ENCODE measurements around the gene KCNV2.

The KCNV2 gene

DNA sequence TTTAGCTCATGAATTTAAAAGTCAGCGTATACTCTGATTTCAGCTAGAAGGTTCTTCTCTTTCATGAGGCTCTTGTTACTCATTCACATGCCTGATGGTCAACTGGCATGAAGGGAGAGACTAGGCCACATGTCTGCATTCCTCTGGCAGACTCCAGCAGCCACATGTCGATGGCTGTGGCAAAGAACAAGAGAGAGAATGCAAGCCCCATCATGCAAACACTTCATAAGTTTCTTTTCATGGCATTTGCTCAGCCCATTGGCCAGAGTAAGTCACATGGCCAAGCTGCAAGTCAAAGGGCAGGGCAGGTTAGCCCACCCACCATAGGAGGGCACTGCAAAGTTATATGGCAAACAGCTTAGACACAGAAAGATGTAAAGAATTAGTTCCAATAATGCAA is 5.4 kb downstream of the KCNV2 start:
- peak; percentile 15 for DNase-seq

DNA sequence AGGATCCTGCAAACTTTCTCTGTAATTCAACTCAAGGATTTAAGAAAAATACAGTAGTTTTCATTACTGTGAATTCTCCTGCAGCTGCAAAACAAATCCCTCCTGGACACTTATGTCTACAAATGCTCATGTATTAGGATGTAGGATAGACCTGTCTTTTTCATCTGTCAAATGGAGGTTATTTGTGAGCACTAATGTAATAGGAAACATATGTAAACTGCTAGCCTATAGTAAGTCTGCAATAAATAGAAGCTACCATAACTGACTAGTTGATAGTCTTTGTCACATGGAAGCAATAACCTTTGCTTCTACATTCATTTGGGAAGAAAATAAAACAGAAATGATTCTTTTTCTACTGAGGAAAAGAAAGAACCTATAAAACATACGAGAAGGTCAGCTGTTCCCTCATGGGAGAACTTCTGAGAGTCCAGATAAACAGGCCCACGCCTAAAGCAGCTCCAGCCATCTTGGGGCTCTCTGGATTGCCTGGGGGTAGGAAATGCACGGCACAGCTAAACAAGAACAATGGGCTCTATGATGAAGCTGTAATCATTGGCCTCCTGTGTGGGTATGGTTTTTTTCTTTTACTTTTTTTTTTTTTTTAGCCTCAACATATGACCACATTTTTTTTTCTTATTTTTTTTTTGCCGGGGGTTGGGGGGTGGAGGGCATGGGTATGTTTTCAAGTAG is 6.2 kb downstream of the KCNV2 start:
- DNase-seq, result no peak

DNA sequence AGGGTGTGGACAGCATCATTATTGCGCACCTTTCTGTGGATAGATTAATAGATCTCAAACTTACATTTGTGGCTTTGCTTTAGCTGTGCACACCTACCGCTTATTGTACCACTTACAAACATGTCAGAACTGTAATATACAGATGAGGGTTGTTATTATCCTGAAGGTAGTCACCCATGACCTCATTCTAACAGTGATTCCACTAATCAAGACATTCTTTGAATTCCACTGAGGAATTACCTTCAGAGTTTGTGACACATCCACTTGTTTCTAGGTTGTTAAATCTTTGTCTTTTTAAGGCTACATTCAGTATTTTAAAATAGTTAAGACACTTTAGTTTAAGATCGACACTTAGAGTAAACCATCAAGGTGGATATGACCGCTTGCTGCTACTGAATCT is 7.8 kb downstream of the KCNV2 start:
- no peak for DNase-seq

DNA sequence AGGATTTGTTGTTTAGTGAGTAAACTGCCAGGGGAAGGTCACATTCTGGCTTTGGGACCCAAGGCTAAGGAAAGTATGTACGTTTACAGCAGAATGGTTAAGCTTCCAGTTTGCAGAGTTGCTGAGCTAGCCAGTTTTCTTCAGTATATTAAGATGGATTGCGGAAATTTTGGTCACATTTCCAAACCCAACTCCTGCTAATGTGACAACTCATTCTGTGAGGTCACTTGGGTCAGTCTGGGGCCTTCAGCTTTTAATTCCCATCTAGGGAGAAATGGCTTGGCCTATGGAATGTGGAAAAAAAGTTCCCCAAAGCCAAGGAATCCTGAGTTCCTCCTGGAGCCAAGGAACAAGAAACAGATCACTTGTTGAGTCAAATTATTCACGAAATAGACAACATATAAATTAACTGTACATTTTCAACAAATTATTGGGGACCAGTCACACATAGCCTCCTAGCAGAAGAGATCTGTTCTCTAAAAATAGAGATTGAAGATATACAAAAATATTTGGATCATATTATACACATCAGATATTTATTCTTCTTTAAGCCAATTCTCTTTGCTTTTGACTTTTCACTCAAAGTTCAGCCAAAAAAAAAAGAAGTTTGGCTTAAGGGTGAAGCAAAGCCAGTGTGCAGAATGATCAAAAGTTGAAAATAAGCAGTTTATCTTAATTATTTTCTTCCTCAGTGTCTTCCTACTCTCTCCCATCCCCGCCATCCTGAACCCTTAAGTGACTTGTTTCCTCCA is 8.8 kb downstream of the KCNV2 start:
- DNase-seq, result no peak

DNA sequence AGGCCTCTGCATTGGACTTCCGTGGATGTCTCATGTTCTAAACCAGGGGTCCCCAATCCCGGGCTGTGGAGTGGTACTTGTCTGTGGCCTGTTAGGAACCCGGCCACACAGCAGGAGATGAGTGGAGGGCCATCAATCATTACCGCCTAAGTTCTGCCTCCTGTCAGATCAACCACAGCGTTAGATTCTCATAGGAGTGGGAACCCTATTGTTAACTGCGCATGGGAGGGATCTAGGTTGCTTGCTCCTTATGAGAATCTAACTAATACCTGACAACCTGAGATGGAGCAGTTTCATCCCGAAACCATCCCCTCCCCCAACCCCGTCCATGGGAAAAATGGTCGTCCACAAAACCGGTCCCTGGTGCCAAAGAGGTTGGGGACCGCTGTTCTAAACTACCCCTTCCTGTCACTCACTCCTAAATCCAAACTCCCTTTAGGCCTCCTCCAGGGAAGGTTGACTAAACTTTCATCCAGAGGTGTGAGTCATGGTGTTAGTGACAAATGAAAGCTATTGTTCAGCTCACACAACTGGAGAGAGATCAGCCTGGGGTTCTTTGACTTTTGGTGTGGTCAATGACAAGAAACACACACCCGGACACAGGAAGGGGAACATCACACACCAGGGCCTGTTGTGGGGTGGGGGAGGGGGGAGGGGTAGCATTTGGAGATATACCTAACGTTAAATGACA is 9.5 kb downstream of the KCNV2 start:
- peak; percentile 57 for DNase-seq

DNA sequence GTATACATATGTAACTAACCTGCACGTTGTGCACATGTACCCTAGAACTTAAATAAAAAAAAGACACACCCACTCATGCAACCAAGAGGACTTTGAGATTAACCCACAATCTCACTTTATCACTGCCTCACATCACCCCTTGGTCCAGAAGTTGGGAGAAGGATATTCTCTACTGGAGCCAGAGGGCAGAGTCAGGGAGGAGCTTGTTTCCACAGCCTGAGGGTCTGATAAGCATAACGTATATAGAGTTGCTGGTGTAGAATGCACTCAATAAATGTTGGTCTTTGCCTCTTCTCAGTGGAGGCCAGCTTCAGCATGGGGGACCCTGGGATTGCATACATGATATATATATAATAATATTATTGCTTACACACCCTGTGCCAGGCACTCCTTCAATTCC is 10.1 kb downstream of the KCNV2 start:
- DNase-seq, result no peak

DNA sequence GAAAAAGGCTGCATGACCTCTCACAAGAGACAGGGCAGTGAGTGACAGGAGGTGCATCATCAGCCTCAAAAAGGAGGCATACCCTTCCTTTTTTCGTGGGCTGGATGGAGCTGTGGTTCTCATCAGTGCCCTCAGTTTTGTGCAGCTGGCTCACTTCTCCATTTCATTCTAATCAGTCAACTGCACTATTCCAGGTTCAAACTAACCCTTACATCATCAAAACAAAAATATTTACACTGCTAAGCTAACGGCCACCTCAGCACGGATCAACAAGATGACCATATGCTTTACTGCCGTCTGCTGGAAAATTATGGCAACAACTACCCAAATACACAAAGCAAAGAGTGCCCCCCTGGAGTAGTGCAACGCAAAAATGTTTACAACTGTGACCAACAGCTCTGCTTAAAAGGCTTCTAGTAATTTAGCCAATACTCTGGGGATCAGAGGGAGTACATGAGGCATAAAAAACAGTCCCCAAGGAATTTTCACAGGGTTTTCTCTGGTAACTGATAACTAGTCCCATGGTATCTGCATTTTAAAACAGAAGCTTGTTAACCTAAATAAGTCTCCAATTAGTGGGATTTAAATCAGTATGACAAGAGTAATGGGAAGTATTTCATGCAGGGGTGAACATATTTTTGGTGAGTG is 10.8 kb downstream of the KCNV2 start:
- peak; percentile 81 for DNase-seq

DNA sequence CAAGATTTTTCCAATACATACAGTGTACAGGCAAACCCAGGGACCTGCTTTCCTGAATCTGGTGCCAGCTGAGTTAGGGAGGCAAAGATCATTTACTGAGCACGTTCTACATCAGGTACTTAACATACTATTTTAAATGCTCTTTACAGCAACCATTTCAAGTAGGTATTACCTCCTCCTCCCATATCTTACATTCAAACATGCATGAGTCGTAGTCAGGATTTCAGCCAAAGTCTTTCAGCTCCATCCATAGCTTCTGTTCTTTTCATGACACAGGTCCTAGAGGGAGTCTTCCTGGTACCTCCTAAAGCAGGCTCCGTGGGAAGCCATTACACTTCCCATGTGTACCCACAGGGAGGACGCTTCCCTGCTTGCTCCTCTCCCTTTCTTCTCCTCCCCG is 11.7 kb downstream of the KCNV2 start:
- DNase-seq, result peak; percentile 20

DNA sequence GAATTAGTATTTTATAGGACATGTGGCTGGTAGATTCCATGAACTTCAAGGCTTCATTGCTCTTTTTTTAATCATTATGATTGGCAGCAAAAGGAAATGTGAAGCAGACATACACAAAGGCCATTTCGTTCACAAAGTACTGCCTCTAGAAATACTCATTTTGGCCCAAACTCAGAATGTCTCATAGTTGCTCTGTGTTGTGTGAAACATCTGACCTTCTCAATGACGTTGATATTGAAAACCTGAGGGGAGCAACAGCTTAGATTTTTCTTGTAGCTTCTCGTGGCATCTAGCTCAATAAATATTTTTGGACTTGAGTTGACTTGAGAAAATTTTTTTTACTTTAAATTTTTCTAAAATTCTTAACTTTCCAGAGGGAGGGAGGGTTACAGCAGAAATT is 12.4 kb downstream of the KCNV2 start:
- DNase-seq, result peak; percentile 28

DNA sequence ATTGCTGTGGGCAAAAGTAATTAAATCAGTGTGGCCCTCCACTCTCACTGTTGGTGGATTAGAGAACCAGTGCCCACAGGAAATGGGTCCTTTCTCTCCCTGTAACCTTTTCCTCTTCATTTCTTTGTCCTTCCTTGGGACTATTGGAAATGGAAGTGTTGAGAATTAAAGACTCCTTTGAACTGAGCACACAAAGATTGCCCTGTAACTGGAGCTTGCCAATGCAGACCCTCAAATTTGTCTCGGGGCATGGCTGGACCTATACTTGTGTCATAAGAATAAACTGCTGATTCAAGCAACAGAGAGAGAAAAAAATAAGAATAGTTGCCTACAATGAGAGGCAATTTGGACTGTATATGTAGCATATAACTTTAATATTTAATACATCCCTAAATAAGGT is 13.7 kb downstream of the KCNV2 start:
- DNase-seq, result no peak

DNA sequence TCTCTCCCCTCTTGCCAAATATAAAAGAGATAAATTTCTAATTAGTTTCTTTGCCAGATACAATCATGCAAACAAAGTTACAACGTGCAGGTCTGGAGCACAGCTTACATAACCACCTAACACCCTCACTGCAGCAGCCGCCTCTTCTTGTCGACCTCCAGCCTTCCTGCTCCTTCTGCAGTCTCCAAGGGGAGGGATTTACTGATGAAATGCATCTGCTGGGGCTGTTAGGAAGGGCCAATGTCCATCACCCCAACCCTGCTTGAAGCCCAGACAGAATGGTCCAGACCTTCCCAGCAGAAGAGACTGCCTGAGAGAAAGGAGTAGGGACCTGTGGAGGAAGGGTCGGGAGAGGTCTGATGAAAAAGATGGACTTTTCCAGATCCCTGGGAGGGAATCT is 15.2 kb downstream of the KCNV2 start:
- DNase-seq, result no peak

DNA sequence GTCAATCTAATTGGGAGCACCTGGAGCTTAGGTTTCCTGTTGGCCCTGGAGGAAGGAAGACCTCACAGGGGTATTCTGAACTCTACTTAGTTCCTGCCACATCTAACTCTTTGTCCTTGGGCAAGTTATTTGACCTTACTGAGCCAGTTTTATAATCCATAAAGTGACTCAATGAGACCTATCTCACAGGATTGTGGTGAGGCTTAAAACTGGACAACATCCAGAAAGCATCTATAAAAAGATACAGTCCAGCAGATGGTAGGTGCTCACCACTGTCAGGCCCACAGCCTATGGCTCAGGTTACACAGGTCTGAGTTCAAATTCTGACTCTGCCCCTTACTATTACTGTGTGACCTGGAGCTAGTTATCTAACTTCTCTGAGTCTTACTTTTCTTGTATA is 23.3 kb downstream of the KCNV2 start:
- DNase-seq, result peak; percentile 36

DNA sequence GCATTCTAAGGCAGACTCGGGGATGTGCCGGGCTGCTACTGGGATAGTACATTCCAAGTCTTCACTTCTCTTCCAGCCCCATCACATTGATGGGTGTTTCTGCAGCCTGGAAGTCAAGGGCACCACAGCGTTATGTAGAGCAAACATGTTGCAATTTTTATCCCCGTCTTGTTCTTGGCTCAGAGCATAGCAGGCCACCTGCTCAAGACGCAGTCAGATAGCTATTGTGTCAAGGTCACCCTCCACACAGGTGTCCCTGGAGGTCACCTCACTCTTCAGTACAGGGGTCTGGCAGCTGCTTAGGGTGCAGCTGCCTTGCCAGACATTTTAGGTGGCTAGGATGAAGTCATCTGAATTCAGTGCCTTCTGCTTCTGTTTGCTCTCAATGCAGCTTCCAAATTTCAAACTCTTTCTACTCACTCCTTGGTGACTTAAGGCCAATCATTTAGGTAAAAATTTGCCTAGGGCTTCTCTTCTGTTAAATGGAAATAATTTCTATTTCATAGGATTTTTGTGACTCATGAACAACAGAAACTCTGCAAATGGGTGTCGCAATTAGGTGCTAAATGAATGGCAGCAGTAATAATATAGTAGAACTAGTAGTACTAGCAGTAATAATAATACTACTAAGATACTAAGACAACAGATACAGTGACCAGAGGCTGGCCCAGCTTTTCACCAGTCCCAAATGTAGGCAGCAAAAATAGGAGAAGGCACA is 24.3 kb downstream of the KCNV2 start:
- DNase-seq, result no peak

DNA sequence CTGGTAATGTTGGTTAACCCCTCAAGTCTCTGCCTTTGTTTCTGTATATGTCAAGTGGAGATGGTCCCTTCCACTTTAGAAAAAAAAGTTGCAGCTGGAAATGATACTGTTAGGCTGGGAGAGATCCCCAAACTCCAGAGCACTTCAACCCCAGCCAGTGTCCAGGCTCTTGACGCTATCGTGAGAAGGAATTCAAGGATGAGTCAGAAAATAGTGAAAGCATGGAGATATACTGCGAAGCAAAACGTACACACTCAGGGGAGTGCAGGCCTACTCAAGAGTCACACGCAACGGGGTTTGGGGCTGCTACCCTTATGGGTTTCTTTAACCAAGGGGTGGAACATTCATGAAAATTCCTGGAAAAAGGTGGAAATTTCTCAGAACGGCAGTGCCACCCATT is 24.9 kb downstream of the KCNV2 start:
- DNase-seq, result no peak

DNA sequence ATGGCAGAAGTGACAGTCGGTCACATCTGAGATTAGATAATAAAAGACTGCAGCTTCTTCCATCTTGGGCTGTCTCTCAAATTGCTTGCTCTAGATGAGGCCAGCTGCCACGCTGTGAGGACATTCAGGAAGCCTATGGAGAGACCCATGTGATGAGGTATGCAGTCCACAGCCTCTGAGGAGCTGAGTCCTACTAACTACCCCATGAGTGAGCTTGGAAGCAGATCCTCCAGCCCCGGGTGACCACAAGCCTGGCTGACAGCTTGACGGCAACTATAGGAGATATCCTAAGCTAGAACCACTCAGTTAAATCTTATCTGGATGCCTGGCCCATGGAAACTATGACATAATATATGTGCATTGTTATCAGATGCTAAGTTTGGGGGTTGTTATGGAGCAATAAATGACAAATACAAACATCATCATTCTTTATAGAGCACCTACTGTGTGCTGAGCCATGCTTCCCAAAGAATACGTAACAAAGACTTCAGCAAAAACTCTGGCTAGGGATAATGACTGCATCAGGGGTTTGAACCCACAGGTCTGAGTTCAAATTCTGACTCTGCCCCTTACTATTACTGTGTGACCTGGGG is 26.7 kb downstream of the KCNV2 start:
- no peak for DNase-seq

DNA sequence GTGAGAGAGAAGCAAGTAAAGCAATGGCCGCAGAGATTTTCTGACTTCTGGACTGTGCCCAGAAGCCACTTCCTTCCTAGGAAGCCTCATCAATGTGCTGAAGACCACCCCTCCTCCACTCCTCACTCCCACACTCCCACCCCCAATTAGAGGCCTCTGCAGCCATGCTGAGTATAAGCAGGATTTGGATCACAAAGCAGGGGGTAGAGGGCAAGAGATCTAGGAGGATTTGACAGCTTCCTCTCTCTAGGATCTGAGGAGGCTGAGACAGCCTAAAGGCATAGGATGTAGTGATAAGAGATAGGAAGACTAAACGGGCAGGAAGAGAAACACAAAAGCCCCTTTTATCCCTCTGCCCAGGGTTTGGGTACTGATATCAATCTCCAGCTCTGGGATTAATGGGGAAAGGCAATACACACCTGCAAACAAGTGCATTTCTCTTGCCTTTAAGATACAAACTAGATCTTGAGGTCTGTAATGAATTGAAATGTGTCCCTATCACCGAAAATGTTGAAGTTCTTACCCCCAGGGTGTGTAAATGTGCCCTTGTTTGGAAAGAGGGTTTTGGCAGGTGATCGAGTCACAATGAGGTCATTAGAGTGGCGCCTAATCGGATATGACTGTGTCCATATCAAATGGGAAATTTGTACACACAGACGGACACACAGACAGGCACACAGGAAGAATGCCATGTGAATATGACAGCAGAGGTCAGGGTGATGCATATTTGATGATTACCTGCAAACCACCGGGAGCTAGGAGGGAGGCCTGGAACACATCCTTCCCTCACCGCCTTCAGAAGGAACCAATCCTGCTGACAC is 28.5 kb downstream of the KCNV2 start:
- no peak for DNase-seq

DNA sequence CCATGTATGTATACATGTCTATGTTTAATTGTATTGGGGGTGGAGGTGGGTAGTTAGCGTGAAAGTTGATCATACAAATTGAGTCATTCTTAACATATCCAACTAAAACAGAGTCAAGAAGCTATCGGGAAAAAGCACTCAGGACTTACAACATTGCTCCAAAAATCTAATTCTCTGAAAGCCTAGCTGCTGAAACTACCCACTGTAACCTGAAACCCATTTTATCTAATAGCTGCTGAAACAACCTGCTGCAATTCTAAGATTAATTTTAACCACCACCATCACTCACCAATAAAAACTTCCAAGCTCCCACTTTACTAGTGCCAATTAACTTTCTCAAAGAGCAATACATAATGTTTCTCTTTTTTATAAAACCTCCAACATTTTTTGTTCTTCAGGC is 32.2 kb downstream of the KCNV2 start:
- DNase-seq, result no peak

DNA sequence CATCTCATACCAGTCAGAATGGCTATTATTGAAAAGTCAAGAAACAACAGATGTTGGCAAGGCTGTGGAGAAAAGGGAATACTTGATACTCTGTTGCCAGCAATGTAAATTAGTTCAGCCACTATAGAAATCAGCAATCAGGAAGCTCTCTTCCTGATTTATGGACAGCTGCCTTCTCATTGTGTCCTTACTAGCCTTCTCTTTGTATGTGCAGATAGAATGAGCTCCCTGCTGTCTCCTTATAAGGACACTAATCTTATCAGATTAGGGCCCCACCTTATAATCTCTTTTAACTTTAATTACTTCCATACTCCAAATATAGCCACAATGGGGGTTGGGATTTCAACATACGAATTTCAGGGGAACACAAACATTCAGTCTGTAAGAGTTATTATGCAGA is 38.0 kb downstream of the KCNV2 start:
- no peak for DNase-seq

DNA sequence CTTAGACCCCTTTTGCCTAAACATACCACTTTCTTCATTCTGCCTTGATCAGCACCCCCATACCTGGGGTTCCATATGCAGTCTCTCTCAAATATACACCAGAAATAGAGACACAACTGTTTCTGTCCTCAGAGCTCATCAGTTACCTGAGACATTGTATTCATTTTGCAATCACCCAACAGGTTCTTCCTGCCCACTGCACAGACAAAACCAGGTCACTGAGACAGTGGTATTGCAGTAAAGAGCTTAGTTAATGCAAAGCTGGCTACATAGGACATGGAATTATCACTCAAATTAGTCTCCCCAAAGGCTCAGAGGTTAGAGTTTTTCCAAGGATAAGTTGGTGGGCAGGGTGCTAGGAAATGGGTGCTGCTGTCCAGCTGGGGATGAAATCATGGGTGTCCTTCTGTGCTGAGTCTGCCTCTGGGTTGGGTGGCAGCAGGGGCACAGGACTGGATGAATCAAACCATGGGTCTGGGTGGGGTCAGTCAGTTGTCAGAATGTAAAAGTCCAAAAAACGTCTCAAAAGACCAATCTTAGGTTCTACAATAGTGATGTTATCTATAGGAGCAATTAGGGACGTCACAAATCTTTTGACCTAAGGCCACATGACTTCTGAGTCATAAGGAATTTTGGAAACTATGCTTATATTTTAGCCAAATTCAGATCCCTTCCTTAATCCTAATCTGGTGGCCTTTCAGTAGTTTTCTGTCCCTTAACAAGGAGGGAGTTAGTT is 41.0 kb downstream of the KCNV2 start:
- peak; percentile 26 for DNase-seq

DNA sequence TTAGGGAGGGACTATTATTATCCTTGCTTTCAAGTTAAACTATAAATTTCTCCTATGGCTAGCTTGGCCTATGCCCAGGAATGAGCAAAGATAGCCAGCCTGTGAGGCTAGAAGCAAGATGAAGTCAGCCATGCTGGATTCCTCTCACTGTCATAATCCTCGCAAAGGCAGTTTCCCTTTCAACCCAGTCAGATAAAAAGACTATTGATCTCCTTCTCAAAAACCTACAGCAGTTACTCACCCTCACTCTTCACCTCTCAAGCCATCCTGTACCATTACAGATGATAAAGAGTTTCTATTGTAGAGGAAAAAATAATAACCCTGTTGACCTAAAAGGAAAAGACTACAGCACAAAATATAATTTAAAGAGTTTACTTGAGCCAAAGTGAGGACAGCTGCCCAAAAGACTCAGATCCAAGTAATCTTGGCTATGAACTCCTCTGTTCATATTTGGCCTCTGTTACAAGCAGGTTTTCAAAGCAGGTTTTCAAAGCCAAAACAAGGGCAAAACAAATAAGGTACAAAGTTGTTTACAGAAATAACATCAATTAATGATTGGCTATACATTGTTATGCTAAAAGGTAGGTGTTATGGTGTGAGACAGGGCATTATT is 41.7 kb downstream of the KCNV2 start:
- no peak for DNase-seq
